SKM-1 treated with dmso at 0.1 percent for 144 hours (cell line): ENCODE results near the gene IFI44L.

Source experiments
- DNase-seq: peaks from one replicate; lab custom pipeline; 2025; ENCODE audit not compliant: unreplicated experiment; lab: John Stamatoyannopoulos, UW

The IFI44L gene

DNA sequence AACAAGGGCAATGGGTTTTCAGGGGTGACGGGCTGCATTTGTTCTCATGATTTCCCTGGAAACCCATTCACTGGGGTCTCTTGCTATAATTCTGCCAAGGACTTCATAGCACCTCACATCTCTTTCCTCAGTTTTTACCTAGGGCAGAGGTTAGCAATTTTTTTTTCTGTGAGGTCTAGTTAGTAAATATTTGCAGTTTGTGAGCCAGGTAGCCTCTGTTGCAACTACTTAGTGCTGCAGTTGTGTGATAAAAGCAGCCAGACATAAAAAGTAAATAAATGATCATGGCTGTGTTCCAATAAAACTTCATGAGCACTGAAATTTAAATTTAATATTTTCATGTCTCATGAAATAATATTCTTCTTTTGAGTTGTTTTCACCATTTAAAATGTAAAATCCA lies 67.1 kb downstream of the IFI44L start:
- DNase-seq: no peak

GRCh38 chr1:78687914-78688313 lies 67.7 kb downstream of the IFI44L start:
- no peak for DNase-seq

DNA sequence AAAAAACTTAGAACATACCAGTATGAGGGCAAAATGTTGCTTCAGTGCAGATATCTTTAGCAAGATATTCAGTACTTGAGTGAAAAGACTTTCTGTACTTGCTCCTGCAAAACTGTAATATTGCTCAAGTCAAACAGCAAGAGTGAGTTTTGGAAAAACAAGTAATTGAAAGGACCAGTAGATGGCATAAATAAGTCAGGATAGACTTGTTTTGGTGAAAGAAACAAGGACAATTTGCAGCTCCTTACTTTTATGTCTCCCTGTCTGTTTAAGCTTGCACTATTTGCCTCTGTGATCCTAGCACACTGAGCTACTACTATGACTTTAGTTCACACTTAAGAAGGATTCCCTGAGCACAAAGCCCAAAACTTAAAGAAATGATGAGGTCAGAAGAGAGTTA lies 68.4 kb downstream of the IFI44L start:
- DNase-seq: no peak

DNA sequence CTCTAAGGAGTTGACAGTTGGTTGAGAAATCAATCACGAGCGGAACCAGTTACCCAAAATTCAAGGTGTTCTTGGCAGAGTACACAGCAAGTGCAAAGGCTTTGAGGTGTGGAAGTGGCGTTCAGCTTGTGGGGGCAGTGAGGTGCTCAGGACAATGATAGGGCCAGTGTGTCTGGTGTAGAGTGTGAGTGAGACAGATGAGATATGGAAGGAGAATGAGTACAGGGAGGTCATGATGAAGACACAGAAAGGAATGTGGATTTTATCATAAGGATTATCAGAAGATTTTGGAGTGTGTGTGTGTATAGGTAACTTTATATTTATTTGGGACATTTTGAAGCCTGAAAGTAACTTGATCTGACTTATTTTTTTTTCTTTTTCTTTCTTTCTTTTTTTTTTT lies 70.3 kb downstream of the IFI44L start:
- DNase-seq: no peak

GRCh38 chr1:78691995-78692747 lies 71.9 kb downstream of the IFI44L start:
- DNase-seq: no peak
